ENCODE data around the gene PBX1.

PBX1 gene

GRCh38 chr1:164524810-164525209, 34.2 kb upstream of the PBX1 start:
- TF ChIP-seq REST (IDR thresholded peaks at IDR 0.05; ENCODE audit: insufficient read depth in 1 of 2, low read depth in 2 of 2, low read length in 2 of 2) (no peak), SIN3A (IDR thresholded peaks at IDR 0.05; ENCODE audit: borderline replicate concordance, insufficient read depth, low read length) (no peak), TAF1 (IDR thresholded peaks at IDR 0.05; ENCODE audit: borderline replicate concordance, insufficient read depth, low read length) (no peak), FOXP2 (optimal IDR thresholded peaks at IDR 0.05; ENCODE audit: borderline replicate concordance, extremely low read depth, extremely low read length, insufficient read depth) (no peak), POLR2AphosphoS5 (IDR thresholded peaks at IDR 0.05; ENCODE audit: low read depth, low read length) (no peak)

- TF ChIP-seq TAF1 (IDR thresholded peaks at IDR 0.05; ENCODE audit: borderline replicate concordance, insufficient read depth, low read length) = no peak
- no peak for TF ChIP-seq REST (IDR thresholded peaks at IDR 0.05; ENCODE audit: insufficient read depth in 1 of 2, low read depth in 2 of 2, low read length in 2 of 2)
- TF ChIP-seq FOXP2 (optimal IDR thresholded peaks at IDR 0.05; ENCODE audit: borderline replicate concordance, extremely low read depth, extremely low read length, insufficient read depth) = no peak
- TF ChIP-seq SIN3A (IDR thresholded peaks at IDR 0.05; ENCODE audit: borderline replicate concordance, insufficient read depth, low read length) = no peak
- TF ChIP-seq POLR2AphosphoS5 (IDR thresholded peaks at IDR 0.05; ENCODE audit: low read depth, low read length) = no peak
These were observed 23.9 kb upstream of the PBX1 start for GRCh38 chr1:164534863-164535610.

GRCh38 chr1:164557270-164557669, 1.7 kb upstream of the PBX1 start:
- TF ChIP-seq FOXP2 (optimal IDR thresholded peaks at IDR 0.05; ENCODE audit: borderline replicate concordance, extremely low read depth, extremely low read length, insufficient read depth) (no peak), REST (IDR thresholded peaks at IDR 0.05; ENCODE audit: insufficient read depth in 1 of 2, low read depth in 2 of 2, low read length in 2 of 2) (no peak), TAF1 (IDR thresholded peaks at IDR 0.05; ENCODE audit: borderline replicate concordance, insufficient read depth, low read length) (no peak), POLR2AphosphoS5 (IDR thresholded peaks at IDR 0.05; ENCODE audit: low read depth, low read length) (no peak), SIN3A (IDR thresholded peaks at IDR 0.05; ENCODE audit: borderline replicate concordance, insufficient read depth, low read length) (no peak)

- TF ChIP-seq TAF1 (IDR thresholded peaks at IDR 0.05; ENCODE audit: borderline replicate concordance, insufficient read depth, low read length) (no peak), POLR2AphosphoS5 (IDR thresholded peaks at IDR 0.05; ENCODE audit: low read depth, low read length) (no peak), FOXP2 (optimal IDR thresholded peaks at IDR 0.05; ENCODE audit: borderline replicate concordance, extremely low read depth, extremely low read length, insufficient read depth) (no peak), REST (IDR thresholded peaks at IDR 0.05; ENCODE audit: insufficient read depth in 1 of 2, low read depth in 2 of 2, low read length in 2 of 2) (no peak), SIN3A (IDR thresholded peaks at IDR 0.05; ENCODE audit: borderline replicate concordance, insufficient read depth, low read length) (no peak)
These were observed 513 bp downstream of the PBX1 start for GRCh38 chr1:164559342-164560051.
